ENCODE measurements around the gene PRR15.

The PRR15 gene

DNA sequence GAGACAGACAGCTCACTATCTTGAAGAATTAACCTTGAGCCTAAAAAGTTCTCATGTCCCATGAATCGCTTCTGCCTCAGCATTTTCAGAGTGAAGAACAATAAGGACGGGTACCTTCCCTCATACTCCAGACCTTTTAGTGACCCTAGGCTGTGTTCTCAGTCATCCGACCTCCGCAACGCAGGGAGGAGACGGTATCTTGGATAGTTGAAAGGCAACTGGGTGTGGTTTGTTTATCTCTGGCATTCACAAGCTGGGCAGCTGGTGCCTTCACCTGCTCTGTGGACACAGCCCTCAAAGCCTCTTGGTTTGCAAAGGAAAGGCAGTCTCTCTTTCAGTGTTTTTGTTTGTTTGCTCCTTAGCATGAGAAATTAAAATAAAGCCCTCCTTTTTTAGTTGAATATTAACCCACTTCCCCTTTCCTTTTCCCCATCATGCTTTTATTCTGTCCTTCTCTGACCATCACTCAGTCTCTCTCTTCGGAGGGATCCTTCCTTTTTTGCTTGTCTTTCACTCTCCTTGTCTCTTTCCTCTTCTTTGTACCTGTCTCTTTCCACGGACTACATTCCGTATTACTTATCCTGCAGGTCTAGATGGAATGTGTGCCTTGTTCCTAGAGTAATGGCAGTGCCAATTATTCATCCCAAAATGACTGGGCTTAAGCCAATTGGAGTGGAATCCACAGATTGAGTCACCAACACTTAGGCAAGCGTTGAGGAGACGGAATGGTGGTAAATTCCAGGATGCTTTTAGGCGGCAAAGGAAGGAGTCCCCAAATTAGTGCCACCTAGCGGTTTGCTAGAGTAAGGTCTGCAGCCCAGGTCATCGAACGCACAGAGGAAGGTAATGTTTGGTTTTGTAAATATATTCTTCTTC is 45.8 kb downstream of the PRR15 start:
- DNase-seq (ENCODE audit: low read depth in 2 of 2) = no peak

- DNase-seq (ENCODE audit: low read depth in 2 of 2) = no peak
Measured at GRCh38 chr7:29610086-29610485, 46.5 kb downstream of the PRR15 start.

GRCh38 chr7:29611941-29612544 is 48.4 kb downstream of the PRR15 start:
- DNase-seq (ENCODE audit: low read depth in 2 of 2) = no peak

DNA sequence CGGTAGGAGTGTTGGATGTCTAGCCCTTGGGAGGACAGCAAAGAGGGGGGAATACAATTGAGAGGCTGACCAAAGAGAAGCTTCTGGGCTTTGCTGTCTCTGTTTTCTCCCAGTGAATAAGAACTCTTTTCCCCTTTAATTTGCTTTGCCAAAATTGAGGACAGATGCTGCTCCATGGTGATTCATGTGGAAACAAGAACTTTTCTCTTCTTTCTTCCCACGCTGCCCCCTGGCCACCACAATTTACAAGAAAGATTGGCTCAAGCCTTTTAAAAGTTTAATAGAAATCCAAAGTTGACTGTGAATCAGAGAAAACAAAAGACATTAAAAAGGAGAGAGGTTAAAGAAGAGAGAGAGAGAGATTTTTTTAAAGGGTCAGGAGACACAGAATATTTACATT is 49.0 kb downstream of the PRR15 start:
- no peak for DNase-seq (ENCODE audit: low read depth in 2 of 2)

GRCh38 chr7:29613100-29613499 is 49.5 kb downstream of the PRR15 start:
- DNase-seq (ENCODE audit: low read depth in 2 of 2) = no peak

GRCh38 chr7:29614229-29614628 is 50.6 kb downstream of the PRR15 start:
- DNase-seq (ENCODE audit: low read depth in 2 of 2) = no peak
